H9 (cell line): ENCODE data around the gene TMOD3. TPM values are rescaled to one million over a fixed set of nuclear protein-coding genes. Genes with fewer than 3 reads are reported as not detected.

Experiments
- DNase-seq: peaks from one replicate; pipeline ENCODE4 v3.0.0-alpha.2; 2017
- H2AFZ ChIP-seq: one replicate; pipeline ENCODE4 v1.6.1; 2013; ENCODE audit warnings: mild to moderate bottlenecking, low read length, control low read depth, moderate library complexity
- H2AK5ac ChIP-seq: 2 replicates; pipeline ENCODE4 v1.6.1; 2013; ENCODE audit warnings: low read length, control low read depth, mixed read lengths; ENCODE audit not compliant: insufficient read length
- H2BK120ac ChIP-seq: one replicate; pipeline ENCODE4 v1.6.1; 2013; ENCODE audit warnings: low read depth, mild to moderate bottlenecking, low read length, control low read depth, inconsistent platforms; ENCODE audit not compliant: poor library complexity, severe bottlenecking
- H2BK12ac ChIP-seq: 2 replicates; pipeline ENCODE4 v1.6.1; 2013; ENCODE audit warnings: low read length, control low read depth, mixed read lengths, low read depth; ENCODE audit not compliant: insufficient read length
- H2BK15ac ChIP-seq: 2 replicates; pipeline ENCODE4 v1.6.1; 2013; ENCODE audit warnings: low read depth, low read length, control low read depth
- H2BK20ac ChIP-seq: one replicate; pipeline ENCODE4 v1.6.1; 2013; ENCODE audit warnings: low read depth, mild to moderate bottlenecking, low read length, control low read depth, inconsistent platforms; ENCODE audit not compliant: poor library complexity, severe bottlenecking
- H2BK5ac ChIP-seq: 2 replicates; pipeline ENCODE4 v1.6.1; 2013; ENCODE audit warnings: low read length, control low read depth, mixed read lengths; ENCODE audit not compliant: insufficient read length
- H3K14ac ChIP-seq: 2 replicates; pipeline ENCODE4 v1.6.1; 2013; ENCODE audit warnings: low read length, control low read depth; ENCODE audit not compliant: insufficient read depth
- H3K18ac ChIP-seq: 2 replicates; pipeline ENCODE4 v1.6.1; 2013; ENCODE audit warnings: low read depth, mild to moderate bottlenecking, mixed read lengths, low read length, control low read depth; ENCODE audit not compliant: insufficient read length
- H3K23ac ChIP-seq: 2 replicates; pipeline ENCODE4 v1.6.1; 2013; ENCODE audit warnings: low read length, control low read depth, mixed read lengths, low read depth; ENCODE audit not compliant: insufficient read length
- H3K23me2 ChIP-seq: 2 replicates; pipeline ENCODE4 v1.6.1; 2013; ENCODE audit warnings: low read depth, mild to moderate bottlenecking, mixed read lengths, low read length, control low read depth; ENCODE audit not compliant: insufficient read length, poor library complexity, severe bottlenecking
- H3K27ac ChIP-seq: 2 replicates; pipeline ENCODE4 v1.5.1; 2013; ENCODE audit warnings: low read length, control low read depth, mixed read lengths, low read depth; ENCODE audit not compliant: insufficient read length
- H3K27me3 ChIP-seq: 2 replicates; pipeline ENCODE4 v1.6.1; 2013; ENCODE audit warnings: low read length, control low read depth, inconsistent platforms; ENCODE audit not compliant: insufficient read depth
- H3K4ac ChIP-seq: 2 replicates; pipeline ENCODE4 v1.6.1; 2013; ENCODE audit warnings: low read depth, mild to moderate bottlenecking, control low read depth, inconsistent platforms, low read length, moderate library complexity
- H3K4me1 ChIP-seq: 2 replicates; pipeline ENCODE4 v1.6.1; 2013; ENCODE audit warnings: low read length, control low read depth, inconsistent platforms; ENCODE audit not compliant: insufficient read depth
- H3K4me2 ChIP-seq: 2 replicates; pipeline ENCODE4 v1.6.1; 2013; ENCODE audit warnings: low read length, control low read depth, mixed read lengths; ENCODE audit not compliant: insufficient read length, insufficient read depth
- H3K56ac ChIP-seq: 2 replicates; pipeline ENCODE4 v1.6.1; 2013; ENCODE audit warnings: low read depth, mild to moderate bottlenecking, mixed read lengths, low read length, control low read depth; ENCODE audit not compliant: insufficient read length
- H3K79me1 ChIP-seq: 2 replicates; pipeline ENCODE4 v1.6.1; 2013; ENCODE audit warnings: low read depth, mild to moderate bottlenecking, moderate library complexity, low read length, control low read depth, inconsistent platforms; ENCODE audit not compliant: insufficient read depth, poor library complexity, severe bottlenecking
- H3K79me2 ChIP-seq: 2 replicates; pipeline ENCODE4 v1.6.1; 2013; ENCODE audit warnings: low read length, control low read depth, inconsistent platforms; ENCODE audit not compliant: insufficient read depth
- H3K9ac ChIP-seq: 2 replicates; pipeline ENCODE4 v1.6.1; 2013; ENCODE audit warnings: low read length, control low read depth, mixed read lengths; ENCODE audit not compliant: insufficient read length; ENCODE audit errors: extremely low read depth
- H3K9me3 ChIP-seq: one replicate; pipeline ENCODE4 v1.6.1; 2013; ENCODE audit warnings: low read depth, low read length, inconsistent platforms; ENCODE audit not compliant: control insufficient read depth
- H3T11ph ChIP-seq: one replicate; pipeline ENCODE4 v1.6.1; 2013; ENCODE audit warnings: mild to moderate bottlenecking, low read length, control low read depth, inconsistent platforms
- H4K20me1 ChIP-seq: one replicate; pipeline ENCODE4 v1.6.1; 2013; ENCODE audit not compliant: control insufficient read depth, insufficient read length, insufficient read depth
- H4K5ac ChIP-seq: 2 replicates; pipeline ENCODE4 v1.6.1; 2013; ENCODE audit warnings: low read depth, mild to moderate bottlenecking, mixed read lengths, low read length, control low read depth; ENCODE audit not compliant: insufficient read length
- H4K8ac ChIP-seq: replicated peaks from 2 replicates; pipeline ENCODE4 v1.6.1; 2013; ENCODE audit warnings: low read length, control low read depth, mixed read lengths, low read depth; ENCODE audit not compliant: insufficient read length
- H4K91ac ChIP-seq: 2 replicates; pipeline ENCODE4 v1.6.1; 2013; ENCODE audit warnings: low read depth, mild to moderate bottlenecking, moderate library complexity, mixed read lengths, low read length, control low read depth; ENCODE audit not compliant: insufficient read length
- H3K27ac Mint-ChIP-seq, 3 experiments: 2 replicates in 2 of 3; 3 replicates in 1 of 3; pipeline ENCODE4 v1.8.0; 2020 to 2021; ENCODE audit warnings: mixed read lengths in 3 of 3, mild to moderate bottlenecking in 1 of 3, moderate library complexity in 1 of 3
- H3K27me3 Mint-ChIP-seq: 2 replicates; pipeline ENCODE4 v1.8.0; 2021; ENCODE audit warnings: low read depth, mild to moderate bottlenecking, moderate library complexity, mixed read lengths
- H3K36me3 Mint-ChIP-seq, 3 experiments: 2 replicates in 2 of 3; 3 replicates in 1 of 3; pipeline ENCODE4 v1.8.0; 2020 to 2021; ENCODE audit warnings: low read depth in 3 of 3, mixed read lengths in 3 of 3; ENCODE audit not compliant: insufficient read depth in 1 of 3
- H3K4me1 Mint-ChIP-seq, 2 experiments: 2 replicates each; pipeline ENCODE4 v1.8.0; 2020; ENCODE audit warnings: mixed read lengths in 2 of 2
- H3K4me3 Mint-ChIP-seq, 2 experiments: 2 replicates in 1 of 2; 3 replicates in 1 of 2; pipeline ENCODE4 v1.8.0; 2020 to 2021; ENCODE audit warnings: mild to moderate bottlenecking in 2 of 2, mixed read lengths in 2 of 2, moderate library complexity in 1 of 2
- H3K9me3 Mint-ChIP-seq, 2 experiments: 2 replicates in 1 of 2; 3 replicates in 1 of 2; pipeline ENCODE4 v1.8.0; 2020; ENCODE audit warnings: mild to moderate bottlenecking in 2 of 2, mixed read lengths in 2 of 2, moderate library complexity in 1 of 2
- CTCF ChIP-seq: fragments of 200-600 bp; sonication (generic); conservative IDR thresholded peaks from 3 replicates; pipeline ENCODE4 v1.8.0; 2021; ENCODE audit warnings: antibody characterized with exemption, mild to moderate bottlenecking
- WGBS: extraction: QIAGEN DNeasy Blood & Tissue Kit; methylation state at CpG from one replicate; pipeline ENCODE4 v1.1.7; 2013; ENCODE audit warnings: missing lambda C conversion rate, low lambda C conversion rate, mixed read lengths; ENCODE audit not compliant: insufficient read length; ENCODE audit errors: extremely low coverage; 5-methylcytosine and 5-hydroxymethylcytosine counted together
- total RNA-seq: library from RNA; stranded (reverse); gene quantifications from 2 replicates; pipeline ENCODE4 v1.2.1, GENCODE V29; 2021

Gene TMOD3
- total RNA-seq, 1 experiment from 2014 or later = 24.7 TPM

GRCh38 chr15:51878446-51879386 is 49.3 kb downstream of the TMOD3 start:
- H3K27ac Mint-ChIP-seq = no peak overlapping the region; a peak in 1 of 7 replicates

More at GRCh38 chr15:51878446-51879386, 49.3 kb downstream of the TMOD3 start:
- Histone ChIP-seq H3K4me1 (0 out of 2 replicates have a peak, but pooled peaks cover 3% of the 10 kb centered on the region), H3K9me3 (no peaks in the 10 kb centered on the region), H3K18ac (no peak overlapping the region), H2AFZ (no peak overlapping the region), H3K4me2 (no peak overlapping the region), H3K56ac (no peak overlapping the region), H3T11ph (no peak overlapping the region), H3K79me1 (no peaks in the 10 kb centered on the region), H3K4ac (no peak overlapping the region), H4K8ac (no peak overlapping the region), H2BK20ac (no peak overlapping the region), H3K14ac (no peak overlapping the region), H4K5ac (no peak overlapping the region), H4K20me1 (no peaks in the 10 kb centered on the region), H2BK12ac (no peak overlapping the region), H2AK5ac (no peak overlapping the region), H4K91ac (no peak overlapping the region), H3K27me3 (no peaks in the 10 kb centered on the region), H3K23ac (no peak overlapping the region), H2BK120ac (no peak overlapping the region), H3K27ac (no peak overlapping the region), H2BK5ac (no peak overlapping the region), H3K23me2 (no peaks in the 10 kb centered on the region), H3K9ac (no peak overlapping the region), H2BK15ac (no peak overlapping the region), H3K79me2 (no peaks in the 10 kb centered on the region)
- no CpG with 5 or more reads among the region's 1 CpG for WGBS
- no peak for TF ChIP-seq CTCF
- H3K27me3 Mint-ChIP-seq = no peaks in the 10 kb centered on the region
- H3K4me3 Mint-ChIP-seq = no peak overlapping the region
- H3K36me3 Mint-ChIP-seq = peaks cover 5 to 9% (median 6%) of the 10 kb centered on the region in 3 experiments; a peak in 6 of 7 replicates
- no peak for DNase-seq
- H3K4me1 Mint-ChIP-seq = peaks cover 10 to 11% of the 10 kb centered on the region in 2 experiments
- no peaks in the 10 kb centered on the region for H3K9me3 Mint-ChIP-seq
